HepG2 (cell line): Measurements from ENCODE around the gene TGM1. TPM values are rescaled to one million over a fixed set of nuclear protein-coding genes. Genes with fewer than 3 reads are reported as not detected.

Experiments used
- CC2D1A ChIP-seq: sonication (generic); formaldehyde crosslinking; IDR thresholded peaks from 2 replicates; pipeline ENCODE4 v1.8.1; 2023; ENCODE audit warnings: mild to moderate bottlenecking, missing genetic modification reagents
- FOXO1 ChIP-seq: sonication (generic); formaldehyde crosslinking; IDR thresholded peaks from 2 replicates; pipeline ENCODE4 v1.4.0; 2020; ENCODE audit warnings: missing genetic modification reagents
- HIVEP1 ChIP-seq: sonication (generic); formaldehyde crosslinking; IDR thresholded peaks from 2 replicates; pipeline ENCODE4 v1.4.0; 2020; ENCODE audit warnings: mild to moderate bottlenecking, missing genetic modification reagents
- KDM5B ChIP-seq: sonication (generic); formaldehyde crosslinking; IDR thresholded peaks from 2 replicates; pipeline ENCODE4 v1.4.0; 2020; ENCODE audit warnings: missing genetic modification reagents, mild to moderate bottlenecking, borderline replicate concordance
- POLR2AphosphoS5 ChIP-seq: IDR thresholded peaks from 2 replicates; pipeline ENCODE4 v1.6.1; 2012; ENCODE audit warnings: low read depth, low read length
- SALL1 ChIP-seq: sonication (generic); formaldehyde crosslinking; IDR thresholded peaks from 2 replicates; pipeline ENCODE4 v1.8.0; 2022; ENCODE audit warnings: mild to moderate bottlenecking, missing genetic modification reagents
- THAP11 ChIP-seq: IDR thresholded peaks from 2 replicates; pipeline ENCODE4 v1.6.1; 2016; ENCODE audit warnings: missing biosample characterization, missing genetic modification reagents
- TRIM24 ChIP-seq: sonication (generic); formaldehyde crosslinking; IDR thresholded peaks from 2 replicates; pipeline ENCODE4 v1.8.0; 2022; ENCODE audit warnings: mild to moderate bottlenecking, missing genetic modification reagents
- ZFP36 ChIP-seq: fragments of 150-350 bp; IDR thresholded peaks from 2 replicates; pipeline ENCODE4 v1.6.1; 2018; ENCODE audit warnings: borderline replicate concordance, low read length, low read depth; ENCODE audit not compliant: partially characterized antibody
- ZNF33B ChIP-seq: sonication (generic); formaldehyde crosslinking; IDR thresholded peaks from 2 replicates; pipeline ENCODE4 v1.5.1; 2020; ENCODE audit warnings: mild to moderate bottlenecking, missing genetic modification reagents
- ZNF724P ChIP-seq: sonication (generic); formaldehyde crosslinking; IDR thresholded peaks from 2 replicates; pipeline ENCODE4 v1.8.0; 2022; ENCODE audit warnings: missing genetic modification reagents, borderline replicate concordance
- ZNF883 ChIP-seq: sonication (generic); formaldehyde crosslinking; IDR thresholded peaks from 2 replicates; pipeline ENCODE4 v1.5.1; 2020; ENCODE audit warnings: mild to moderate bottlenecking, missing genetic modification reagents; ENCODE audit errors: not compliant biosample characterization
- polyA plus RNA-seq, 8 experiments: library from polyadenylated mRNA; depleted of rRNA in 3 of 8; stranded (reverse) in 7 of 8; unstranded in 1 of 8; fragments of >200 nt; fragmentation: Illumina TruSeq in 4 of 8; extraction: Trizol in 4 of 8; gene quantifications; 2 replicates each; pipeline versions ENCODE4 v1.2.1 to v1.2.3, GENCODE V29; 2011 to 2016; ENCODE audit warnings: low read depth in 4 of 8, missing spikeins in 1 of 8, mixed read lengths in 1 of 8; ENCODE audit not compliant: insufficient read depth in 1 of 8
- total RNA-seq, 5 experiments: library from RNA; depleted of rRNA; stranded (reverse); fragments of >200 nt; fragmentation: Illumina TruSeq; extraction: Trizol; gene quantifications; 2 replicates each; pipeline ENCODE4 v1.2.3, GENCODE V29; 2016; ENCODE audit warnings: low read depth in 1 of 5
- TF ChIP-seq, protein P1 (sequence below): sonication (generic); formaldehyde crosslinking; IDR thresholded peaks from 2 replicates; pipeline ENCODE4 v1.8.1; 2023; ENCODE audit warnings: missing genetic modification reagents, inconsistent platforms, borderline replicate concordance
- TF ChIP-seq, protein P2 (sequence below): sonication (generic); formaldehyde crosslinking; IDR thresholded peaks from 2 replicates; pipeline ENCODE4 v1.5.0; 2020; ENCODE audit warnings: mild to moderate bottlenecking, missing genetic modification reagents
- TF ChIP-seq, protein P3 (sequence below): sonication (generic); formaldehyde crosslinking; IDR thresholded peaks from one replicate; pipeline ENCODE4 v1.5.1; 2020; ENCODE audit warnings: mild to moderate bottlenecking, missing genetic modification reagents; ENCODE audit errors: not compliant biosample characterization
- TF ChIP-seq, protein P4 (sequence below): sonication (generic); formaldehyde crosslinking; IDR thresholded peaks from 2 replicates; pipeline ENCODE4 v1.5.1; 2020; ENCODE audit warnings: mild to moderate bottlenecking, moderate library complexity, missing genetic modification reagents

TGM1 gene
- total and polyA plus RNA-seq, 2 of the 13 experiments (the other 11 are each of a cell fraction or from before 2014, with no cell fraction given) = 3.2 to 10.6 TPM

DNA sequence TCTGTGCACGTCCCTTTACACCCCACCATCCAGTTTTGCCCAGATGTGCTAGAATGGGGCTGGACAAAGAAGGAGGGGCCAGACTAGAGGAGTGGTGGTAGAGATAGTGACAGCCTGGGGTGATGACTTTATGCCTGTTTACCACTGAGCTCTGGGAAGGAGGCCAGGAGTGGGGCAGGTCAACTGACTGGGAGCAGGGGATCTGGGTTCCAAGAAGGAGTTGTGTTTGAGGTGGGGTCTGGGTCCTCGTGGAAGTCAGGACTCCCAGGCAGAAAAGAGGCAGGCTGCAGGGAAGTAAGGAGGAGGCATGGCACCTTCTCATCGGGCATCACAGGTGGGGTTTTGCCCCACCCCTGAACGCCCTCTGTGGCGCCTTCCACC is 47.3 kb upstream of the TGM1 start (continued):
- TF ChIP-seq, protein P1, sequence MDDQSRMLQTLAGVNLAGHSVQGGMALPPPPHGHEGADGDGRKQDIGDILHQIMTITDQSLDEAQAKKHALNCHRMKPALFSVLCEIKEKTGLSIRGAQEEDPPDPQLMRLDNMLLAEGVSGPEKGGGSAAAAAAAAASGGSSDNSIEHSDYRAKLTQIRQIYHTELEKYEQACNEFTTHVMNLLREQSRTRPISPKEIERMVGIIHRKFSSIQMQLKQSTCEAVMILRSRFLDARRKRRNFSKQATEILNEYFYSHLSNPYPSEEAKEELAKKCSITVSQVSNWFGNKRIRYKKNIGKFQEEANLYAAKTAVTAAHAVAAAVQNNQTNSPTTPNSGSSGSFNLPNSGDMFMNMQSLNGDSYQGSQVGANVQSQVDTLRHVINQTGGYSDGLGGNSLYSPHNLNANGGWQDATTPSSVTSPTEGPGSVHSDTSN (CRISPR knock-in tag) = no peak
- TF ChIP-seq ZNF33B (CRISPR knock-in tag) (0 out of 2 replicates have a peak, but pooled peaks have one; percentile 40), CC2D1A (CRISPR knock-in tag) (no peak), POLR2AphosphoS5 (peak; percentile 23; the same call in 1 of the 2 replicates), SALL1 (CRISPR knock-in tag) (peak; percentile 40; the same call in 1 of the 2 replicates), TRIM24 (CRISPR knock-in tag) (no peak), ZNF724P (CRISPR knock-in tag) (0 out of 2 replicates have a peak, but pooled peaks have one; percentile 60), THAP11 (CRISPR knock-in tag) (no peak), HIVEP1 (CRISPR knock-in tag) (0 out of 2 replicates have a peak, but pooled peaks have one; percentile 35), FOXO1 (CRISPR knock-in tag) (peak; percentile 47; the same call in 1 of the 2 replicates), ZFP36 (no peak), ZNF883 (CRISPR knock-in tag) (peak; percentile 48), KDM5B (CRISPR knock-in tag) (peak; percentile 38; the same call in 1 of the 2 replicates)
- TF ChIP-seq, protein P2, sequence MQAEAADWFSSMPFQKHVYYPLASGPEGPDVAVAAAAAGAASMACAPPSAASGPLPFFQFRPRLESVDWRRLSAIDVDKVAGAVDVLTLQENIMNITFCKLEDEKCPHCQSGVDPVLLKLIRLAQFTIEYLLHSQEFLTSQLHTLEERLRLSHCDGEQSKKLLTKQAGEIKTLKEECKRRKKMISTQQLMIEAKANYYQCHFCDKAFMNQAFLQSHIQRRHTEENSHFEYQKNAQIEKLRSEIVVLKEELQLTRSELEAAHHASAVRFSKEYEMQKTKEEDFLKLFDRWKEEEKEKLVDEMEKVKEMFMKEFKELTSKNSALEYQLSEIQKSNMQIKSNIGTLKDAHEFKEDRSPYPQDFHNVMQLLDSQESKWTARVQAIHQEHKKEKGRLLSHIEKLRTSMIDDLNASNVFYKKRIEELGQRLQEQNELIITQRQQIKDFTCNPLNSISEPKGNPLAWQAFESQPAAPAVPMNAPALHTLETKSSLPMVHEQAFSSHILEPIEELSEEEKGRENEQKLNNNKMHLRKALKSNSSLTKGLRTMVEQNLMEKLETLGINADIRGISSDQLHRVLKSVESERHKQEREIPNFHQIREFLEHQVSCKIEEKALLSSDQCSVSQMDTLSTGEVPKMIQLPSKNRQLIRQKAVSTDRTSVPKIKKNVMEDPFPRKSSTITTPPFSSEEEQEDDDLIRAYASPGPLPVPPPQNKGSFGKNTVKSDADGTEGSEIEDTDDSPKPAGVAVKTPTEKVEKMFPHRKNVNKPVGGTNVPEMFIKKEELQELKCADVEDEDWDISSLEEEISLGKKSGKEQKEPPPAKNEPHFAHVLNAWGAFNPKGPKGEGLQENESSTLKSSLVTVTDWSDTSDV (CRISPR knock-in tag) = 0 out of 2 replicates have a peak, but pooled peaks have one; percentile 54
- TF ChIP-seq, protein P3, sequence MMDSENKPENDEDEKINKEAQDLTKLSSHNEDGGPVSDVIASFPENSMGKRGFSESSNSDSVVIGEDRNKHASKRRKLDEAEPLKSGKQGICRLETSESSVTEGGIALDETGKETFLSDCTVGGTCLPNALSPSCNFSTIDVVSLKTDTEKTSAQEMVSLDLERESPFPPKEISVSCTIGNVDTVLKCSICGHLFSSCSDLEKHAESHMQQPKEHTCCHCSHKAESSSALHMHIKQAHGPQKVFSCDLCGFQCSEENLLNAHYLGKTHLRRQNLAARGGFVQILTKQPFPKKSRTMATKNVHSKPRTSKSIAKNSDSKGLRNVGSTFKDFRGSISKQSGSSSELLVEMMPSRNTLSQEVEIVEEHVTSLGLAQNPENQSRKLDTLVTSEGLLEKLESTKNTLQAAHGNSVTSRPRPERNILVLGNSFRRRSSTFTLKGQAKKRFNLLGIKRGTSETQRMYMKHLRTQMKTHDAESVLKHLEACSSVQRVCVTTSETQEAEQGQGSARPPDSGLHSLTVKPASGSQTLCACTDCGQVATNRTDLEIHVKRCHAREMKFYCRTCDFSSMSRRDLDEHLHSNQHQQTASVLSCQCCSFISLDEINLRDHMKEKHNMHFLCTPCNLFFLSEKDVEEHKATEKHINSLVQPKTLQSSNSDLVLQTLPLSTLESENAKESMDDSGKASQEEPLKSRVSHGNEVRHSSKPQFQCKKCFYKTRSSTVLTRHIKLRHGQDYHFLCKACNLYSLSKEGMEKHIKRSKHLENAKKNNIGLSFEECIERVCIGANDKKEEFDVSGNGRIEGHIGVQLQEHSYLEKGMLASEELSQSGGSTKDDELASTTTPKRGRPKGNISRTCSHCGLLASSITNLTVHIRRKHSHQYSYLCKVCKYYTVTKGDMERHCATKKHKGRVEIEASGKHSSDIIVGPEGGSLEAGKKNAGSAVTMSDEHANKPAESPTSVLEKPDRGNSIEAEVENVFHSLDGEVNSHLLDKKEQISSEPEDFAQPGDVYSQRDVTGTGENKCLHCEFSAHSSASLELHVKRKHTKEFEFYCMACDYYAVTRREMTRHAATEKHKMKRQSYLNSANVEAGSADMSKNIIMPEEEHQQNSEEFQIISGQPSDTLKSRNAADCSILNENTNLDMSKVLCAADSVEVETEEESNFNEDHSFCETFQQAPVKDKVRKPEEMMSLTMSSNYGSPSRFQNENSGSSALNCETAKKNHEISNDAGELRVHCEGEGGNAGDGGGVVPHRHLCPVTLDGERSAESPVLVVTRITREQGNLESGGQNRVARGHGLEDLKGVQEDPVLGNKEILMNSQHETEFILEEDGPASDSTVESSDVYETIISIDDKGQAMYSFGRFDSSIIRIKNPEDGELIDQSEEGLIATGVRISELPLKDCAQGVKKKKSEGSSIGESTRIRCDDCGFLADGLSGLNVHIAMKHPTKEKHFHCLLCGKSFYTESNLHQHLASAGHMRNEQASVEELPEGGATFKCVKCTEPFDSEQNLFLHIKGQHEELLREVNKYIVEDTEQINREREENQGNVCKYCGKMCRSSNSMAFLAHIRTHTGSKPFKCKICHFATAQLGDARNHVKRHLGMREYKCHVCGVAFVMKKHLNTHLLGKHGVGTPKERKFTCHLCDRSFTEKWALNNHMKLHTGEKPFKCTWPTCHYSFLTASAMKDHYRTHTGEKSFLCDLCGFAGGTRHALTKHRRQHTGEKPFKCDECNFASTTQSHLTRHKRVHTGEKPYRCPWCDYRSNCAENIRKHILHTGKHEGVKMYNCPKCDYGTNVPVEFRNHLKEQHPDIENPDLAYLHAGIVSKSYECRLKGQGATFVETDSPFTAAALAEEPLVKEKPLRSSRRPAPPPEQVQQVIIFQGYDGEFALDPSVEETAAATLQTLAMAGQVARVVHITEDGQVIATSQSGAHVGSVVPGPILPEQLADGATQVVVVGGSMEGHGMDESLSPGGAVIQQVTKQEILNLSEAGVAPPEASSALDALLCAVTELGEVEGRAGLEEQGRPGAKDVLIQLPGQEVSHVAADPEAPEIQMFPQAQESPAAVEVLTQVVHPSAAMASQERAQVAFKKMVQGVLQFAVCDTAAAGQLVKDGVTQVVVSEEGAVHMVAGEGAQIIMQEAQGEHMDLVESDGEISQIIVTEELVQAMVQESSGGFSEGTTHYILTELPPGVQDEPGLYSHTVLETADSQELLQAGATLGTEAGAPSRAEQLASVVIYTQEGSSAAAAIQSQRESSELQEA (CRISPR knock-in tag) = peak; percentile 51
- TF ChIP-seq, protein P4, sequence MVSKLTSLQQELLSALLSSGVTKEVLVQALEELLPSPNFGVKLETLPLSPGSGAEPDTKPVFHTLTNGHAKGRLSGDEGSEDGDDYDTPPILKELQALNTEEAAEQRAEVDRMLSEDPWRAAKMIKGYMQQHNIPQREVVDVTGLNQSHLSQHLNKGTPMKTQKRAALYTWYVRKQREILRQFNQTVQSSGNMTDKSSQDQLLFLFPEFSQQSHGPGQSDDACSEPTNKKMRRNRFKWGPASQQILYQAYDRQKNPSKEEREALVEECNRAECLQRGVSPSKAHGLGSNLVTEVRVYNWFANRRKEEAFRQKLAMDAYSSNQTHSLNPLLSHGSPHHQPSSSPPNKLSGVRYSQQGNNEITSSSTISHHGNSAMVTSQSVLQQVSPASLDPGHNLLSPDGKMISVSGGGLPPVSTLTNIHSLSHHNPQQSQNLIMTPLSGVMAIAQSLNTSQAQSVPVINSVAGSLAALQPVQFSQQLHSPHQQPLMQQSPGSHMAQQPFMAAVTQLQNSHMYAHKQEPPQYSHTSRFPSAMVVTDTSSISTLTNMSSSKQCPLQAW (CRISPR knock-in tag) = peak; percentile 35; the same call in 1 of the 2 replicates
